Stomach smooth muscle (tissue), 2 donors: Measurements from ENCODE around the gene FAM187B.
"Not testable (repeated sequence)": the region's sequence is repeated elsewhere in the genome, so short reads cannot be mapped to it uniquely, and the experiment has no call there.

ENCODE experiments used
- H3K27ac ChIP-seq: one replicate; pipeline ENCODE4 v1.7.0; 2013; ENCODE audit warnings: mild to moderate bottlenecking, low read length, inconsistent platforms
- H3K27me3 ChIP-seq, 2 donors: one replicate each; pipeline ENCODE4 v1.7.0; 2013; ENCODE audit warnings: low read length in 2 of 2; ENCODE audit not compliant: insufficient read depth in 2 of 2, control insufficient read depth in 1 of 2
- H3K36me3 ChIP-seq, 2 donors: one replicate each; pipeline ENCODE4 v1.7.0; 2013; ENCODE audit warnings: low read length in 2 of 2; ENCODE audit not compliant: control insufficient read depth in 2 of 2, insufficient read depth in 2 of 2
- H3K4me1 ChIP-seq: one replicate; pipeline ENCODE4 v1.7.0; 2013; ENCODE audit warnings: low read length; ENCODE audit not compliant: control insufficient read depth, insufficient read depth
- H3K4me3 ChIP-seq, 2 donors: one replicate each; pipeline ENCODE4 v1.7.0; 2013; ENCODE audit warnings: low read length in 2 of 2
- H3K9ac ChIP-seq, 2 donors: one replicate each; pipeline ENCODE4 v1.7.0; 2013; ENCODE audit warnings: low read length in 2 of 2, mild to moderate bottlenecking in 1 of 2
- H3K9me3 ChIP-seq, 2 donors: one replicate each; pipeline ENCODE4 v1.7.0; 2013; ENCODE audit warnings: low read length in 2 of 2; ENCODE audit not compliant: control insufficient read depth in 2 of 2
- donor health status: healthy.
- donor health status: Pancreatic carcinoma.

Gene FAM187B

GRCh38 chr19:35248310-35249145 is 20.0 kb upstream of the FAM187B start, which contains the start of gene LSR:
LSR (plus strand) TSS chr19:35249002; CDS start chr19:35249023, 21 bp downstream.
- no peak within 1 kb of the TSS for H3K9ac ChIP-seq
- H3K27me3 ChIP-seq: peaks cover 18 to 27% of the 10 kb centered on the region in 2 donors
- H3K36me3 ChIP-seq: no peaks in the 10 kb centered on the region
- peak within 1 kb of the TSS; percentile 31 to 62 for H3K4me3 ChIP-seq
- no peak within 1 kb of the TSS for H3K27ac ChIP-seq
- H3K4me1 ChIP-seq: peaks cover 7% of the 10 kb centered on the region
- H3K9me3 ChIP-seq: no peaks in the 10 kb centered on the region

DNA sequence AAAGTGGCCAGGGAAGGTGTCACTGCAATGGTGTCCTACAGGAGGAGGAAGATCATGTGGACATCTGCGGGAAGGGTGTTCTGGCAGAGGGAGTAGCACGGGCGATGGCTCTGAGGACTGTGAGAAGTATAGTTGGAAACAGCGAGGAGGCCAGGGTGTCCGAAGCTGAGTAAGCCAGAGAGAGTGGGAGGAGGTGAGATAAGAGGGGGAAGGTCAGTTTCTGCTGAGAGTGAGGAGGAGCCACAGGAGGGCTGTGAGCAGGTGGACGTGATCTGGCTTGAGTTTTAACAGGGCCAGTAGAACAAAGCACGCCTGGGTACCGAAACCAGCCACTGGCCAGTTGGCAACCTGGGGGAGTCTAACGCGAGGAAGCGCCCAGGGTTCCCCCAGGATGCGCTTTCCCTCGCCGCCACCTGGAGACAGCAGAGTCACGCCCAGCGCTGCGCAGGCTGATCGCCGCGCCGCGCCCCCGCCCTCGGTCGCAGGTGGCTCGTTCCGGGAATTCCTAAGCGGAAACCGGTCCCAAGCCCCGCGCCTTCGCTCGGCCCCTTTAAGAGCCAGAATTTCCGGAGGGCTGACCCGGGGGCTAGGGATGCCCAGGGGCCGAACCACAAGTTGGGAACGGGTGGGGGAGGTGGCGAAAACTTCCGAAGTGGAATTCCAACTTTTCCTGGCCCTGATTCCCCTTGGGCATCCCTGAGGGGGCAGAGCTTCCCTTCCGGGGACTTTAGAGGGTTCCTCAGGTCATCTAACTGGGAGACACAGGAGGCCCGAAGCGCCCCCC is 19.2 kb upstream of the FAM187B start:
- H3K9ac ChIP-seq: no peak overlapping the region
- no peak overlapping the region for H3K27ac ChIP-seq
- no peaks in the 10 kb centered on the region for H3K36me3 ChIP-seq
- peaks cover 17 to 26% of the 10 kb centered on the region in 2 donors for H3K27me3 ChIP-seq
- no peaks in the 10 kb centered on the region for H3K9me3 ChIP-seq
- H3K4me3 ChIP-seq: peak overlapping the region; percentile 22 to 62
- peaks cover 7% of the 10 kb centered on the region for H3K4me1 ChIP-seq

DNA sequence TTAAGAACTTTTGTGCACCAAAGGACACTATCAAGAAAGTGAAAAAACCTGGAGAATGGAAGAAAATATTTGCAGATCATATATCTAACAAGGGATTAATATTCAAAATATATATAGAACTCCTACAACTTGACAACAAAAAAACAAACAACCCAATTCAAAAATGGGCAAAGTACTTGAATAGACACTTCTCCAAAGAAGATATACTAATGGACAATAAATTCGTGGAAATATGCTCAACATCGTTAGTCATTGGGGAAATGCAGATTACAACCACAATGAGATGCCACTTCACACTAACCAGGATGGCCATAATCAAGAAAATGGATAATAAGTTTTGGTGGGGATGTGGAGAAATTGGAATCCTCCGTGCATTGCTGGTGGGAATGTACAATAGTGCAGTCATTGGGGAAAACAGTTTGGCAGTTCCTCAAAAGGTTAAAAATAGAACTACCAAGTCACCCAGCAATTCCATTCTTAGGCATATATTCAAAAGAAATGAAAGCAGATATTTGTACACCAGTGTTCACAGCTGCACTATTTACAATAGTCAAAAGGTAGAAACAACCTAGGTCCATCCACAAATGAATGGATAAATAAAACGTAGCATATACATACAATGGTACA is 18.0 kb upstream of the FAM187B start:
- H3K27ac ChIP-seq: no peak overlapping the region

DNA sequence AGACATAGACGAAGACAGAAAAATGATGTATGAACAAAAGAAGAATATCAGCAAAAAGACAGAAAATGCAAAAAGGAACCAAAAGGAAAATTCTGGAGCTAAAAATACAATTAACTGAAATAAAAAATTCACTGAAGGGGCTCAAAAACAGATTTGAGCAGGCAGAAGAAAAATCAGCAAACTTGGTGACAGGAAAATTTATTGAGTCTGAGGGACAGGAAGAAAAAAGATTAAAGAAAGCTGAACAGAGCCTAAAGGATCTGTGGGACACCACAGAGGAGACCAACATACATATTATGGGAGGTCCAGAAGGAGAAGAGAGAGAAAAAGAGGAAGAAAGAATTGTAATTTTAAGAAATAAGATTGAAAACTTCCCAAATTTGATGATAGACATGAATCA is 12.9 kb upstream of the FAM187B start:
- Histone ChIP-seq H3K4me3 (no peak overlapping the region), H3K27me3 (peaks cover 0 to 3% of the 10 kb centered on the region in 2 donors), H3K27ac (no peak overlapping the region), H3K9ac (no peak overlapping the region), H3K4me1 (no peaks in the 10 kb centered on the region), H3K9me3 (peaks cover 2 to 4% of the 10 kb centered on the region in 2 donors), H3K36me3 (no peaks in the 10 kb centered on the region)

More for the DNA sequence above, 18.0 kb upstream of the FAM187B start:
- H3K9ac ChIP-seq: no peak overlapping the region
- no peaks in the 10 kb centered on the region for H3K36me3 ChIP-seq
- no peaks in the 10 kb centered on the region for H3K9me3 ChIP-seq
- peaks cover 7% of the 10 kb centered on the region for H3K4me1 ChIP-seq
- peaks cover 17 to 26% of the 10 kb centered on the region in 2 donors for H3K27me3 ChIP-seq
- H3K4me3 ChIP-seq: no peak overlapping the region

GRCh38 chr19:35240327-35240726 is 11.8 kb upstream of the FAM187B start:
- Histone ChIP-seq H3K27me3 (peaks cover 0 to 3% of the 10 kb centered on the region in 2 donors), H3K4me3 (no peak overlapping the region), H3K9me3 (peaks cover 2 to 4% of the 10 kb centered on the region in 2 donors), H3K27ac (no peak overlapping the region), H3K36me3 (no peaks in the 10 kb centered on the region), H3K4me1 (no peaks in the 10 kb centered on the region), H3K9ac (no peak overlapping the region)

DNA sequence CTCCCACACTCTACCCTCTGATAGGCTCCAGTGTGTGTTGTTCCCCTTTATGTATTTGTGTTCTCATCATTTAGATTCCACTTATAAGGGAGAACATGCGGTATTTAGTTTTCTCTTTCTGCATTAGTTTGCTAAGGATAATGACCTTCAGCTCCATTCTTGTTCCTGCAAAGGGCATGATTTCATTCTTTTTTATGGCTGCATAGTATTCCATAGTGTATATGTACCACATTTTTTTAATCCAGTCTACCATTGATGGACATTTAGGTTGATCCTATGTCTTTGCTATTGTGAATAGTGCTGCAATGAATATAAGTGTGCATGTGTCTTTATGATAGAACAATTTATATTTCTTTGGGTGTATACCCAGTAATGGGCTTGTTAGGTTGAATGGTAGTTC is 11.1 kb upstream of the FAM187B start:
- H3K27ac ChIP-seq, H3K4me1 ChIP-seq, H3K36me3 ChIP-seq, H3K27me3 ChIP-seq, H3K9me3 ChIP-seq, H3K4me3 ChIP-seq, H3K9ac ChIP-seq: not testable (repeated sequence)

- Histone ChIP-seq H3K9ac (no peak overlapping the region), H3K27ac (no peak overlapping the region), H3K27me3 (peaks cover 3% of the 10 kb centered on the region in 2 donors), H3K4me1 (no peaks in the 10 kb centered on the region), H3K36me3 (no peaks in the 10 kb centered on the region), H3K4me3 (no peak overlapping the region), H3K9me3 (peaks cover 2 to 7% of the 10 kb centered on the region in 2 donors)
Measured at GRCh38 chr19:35236638-35237400, 8.3 kb upstream of the FAM187B start.

- peaks cover 3 to 7% of the 10 kb centered on the region in 2 donors for H3K27me3 ChIP-seq
- peaks cover 2% of the 10 kb centered on the region in 2 donors for H3K9me3 ChIP-seq
- H3K4me3 ChIP-seq: no peak overlapping the region
- no peaks in the 10 kb centered on the region for H3K4me1 ChIP-seq
- H3K27ac ChIP-seq: no peak overlapping the region
- H3K9ac ChIP-seq: no peak overlapping the region
- no peaks in the 10 kb centered on the region for H3K36me3 ChIP-seq
Measured at GRCh38 chr19:35232912-35233311, 4.4 kb upstream of the FAM187B start.

- H3K9me3 ChIP-seq: peaks cover 2% of the 10 kb centered on the region in 2 donors
- H3K4me1 ChIP-seq: no peaks in the 10 kb centered on the region
- peaks cover 3 to 10% of the 10 kb centered on the region in 2 donors for H3K27me3 ChIP-seq
- no peak overlapping the region for H3K9ac ChIP-seq
- no peaks in the 10 kb centered on the region for H3K36me3 ChIP-seq
- no peak overlapping the region for H3K27ac ChIP-seq
- no peak overlapping the region for H3K4me3 ChIP-seq
Measured at GRCh38 chr19:35231956-35232645, 3.6 kb upstream of the FAM187B start.
